C1 segment of cervical spinal cord (tissue), 14 donors: ENCODE data around the gene PRKD1.
A peak's percentile ranks its signal among the peaks of the same experiment; 100 is the strongest.

Experiments
- DNase-seq, 14 donors: peaks; one replicate each; lab custom pipeline; 2025; lab: John Stamatoyannopoulos, UW

Gene PRKD1

GRCh38 chr14:29838752-29839151 lies 88.9 kb downstream of the PRKD1 start:
- no peak for DNase-seq

GRCh38 chr14:29836395-29836794 lies 91.3 kb downstream of the PRKD1 start:
- no peak for DNase-seq

- DNase-seq, result no peak
These were observed 95.6 kb downstream of the PRKD1 start for GRCh38 chr14:29832042-29832441.

- DNase-seq, result no peak
These were observed 97.8 kb downstream of the PRKD1 start for GRCh38 chr14:29829851-29830250.

GRCh38 chr14:29823816-29824215 lies 103.8 kb downstream of the PRKD1 start:
- no peak for DNase-seq

GRCh38 chr14:29822430-29822709 lies 105.3 kb downstream of the PRKD1 start:
- DNase-seq, result no peak

- peak in 1 of 14 donors; percentile 23 for DNase-seq
These were observed 105.8 kb downstream of the PRKD1 start for GRCh38 chr14:29821661-29822429.

- no peak for DNase-seq
These were observed 106.4 kb downstream of the PRKD1 start for GRCh38 chr14:29821242-29821641.

GRCh38 chr14:29820785-29821184 lies 106.9 kb downstream of the PRKD1 start:
- DNase-seq, result no peak

- no peak for DNase-seq
These were observed 109.8 kb downstream of the PRKD1 start for GRCh38 chr14:29817767-29818405.

GRCh38 chr14:29815016-29815674 lies 112.5 kb downstream of the PRKD1 start:
- no peak for DNase-seq

GRCh38 chr14:29814156-29815015 lies 113.3 kb downstream of the PRKD1 start:
- DNase-seq, result peak in 12 of 14 donors; percentile 1 to 73 (median 46)

- no peak for DNase-seq
These were observed 117.0 kb downstream of the PRKD1 start for GRCh38 chr14:29810682-29811081.

- no peak for DNase-seq
These were observed 117.6 kb downstream of the PRKD1 start for GRCh38 chr14:29810064-29810463.

- DNase-seq, result no peak
These were observed 121.5 kb downstream of the PRKD1 start for GRCh38 chr14:29806124-29806517.

GRCh38 chr14:29805415-29806123 lies 122.1 kb downstream of the PRKD1 start:
- DNase-seq, result peak in 1 of 14 donors; percentile 13

GRCh38 chr14:29804481-29805266 lies 123.0 kb downstream of the PRKD1 start:
- DNase-seq, result no peak

- no peak for DNase-seq
These were observed 124.6 kb downstream of the PRKD1 start for GRCh38 chr14:29803045-29803444.

GRCh38 chr14:29802211-29802610 lies 125.4 kb downstream of the PRKD1 start:
- no peak for DNase-seq

- DNase-seq, result no peak
These were observed 126.7 kb downstream of the PRKD1 start for GRCh38 chr14:29800961-29801360.
